Neural progenitor cell (in vitro differentiated cells): Measurements from ENCODE around the gene ABLIM2. TPM values are rescaled to one million over a fixed set of nuclear protein-coding genes. Genes with fewer than 3 reads are reported as not detected.

ENCODE experiments used
- DNase-seq: peaks from one replicate; pipeline ENCODE4 v3.0.0-alpha.2; 2016; ENCODE audit warnings: low spot score
- H2AFZ ChIP-seq: fragments of 200-600 bp; sonication (generic); replicated peaks from 2 replicates; pipeline ENCODE4 v1.6.1; 2016; ENCODE audit warnings: antibody characterized with exemption
- H3F3A ChIP-seq: fragments of 200-600 bp; sonication (generic); 2 replicates; pipeline ENCODE4 v1.6.1; 2016; ENCODE audit warnings: antibody characterized with exemption, low read depth
- H3K27ac ChIP-seq: fragments of 200-600 bp; sonication (generic); 2 replicates; pipeline ENCODE4 v1.5.1; 2016; ENCODE audit warnings: mild to moderate bottlenecking
- H3K27me3 ChIP-seq: fragments of 200-600 bp; sonication (generic); 2 replicates; pipeline ENCODE4 v1.6.1; 2016; ENCODE audit warnings: mild to moderate bottlenecking, moderate library complexity
- H3K36me3 ChIP-seq: fragments of 200-600 bp; sonication (generic); 2 replicates; pipeline ENCODE4 v1.5.1; 2016
- H3K4me1 ChIP-seq: fragments of 200-600 bp; sonication (generic); 2 replicates; pipeline ENCODE4 v1.6.1; 2016; ENCODE audit warnings: mixed run types
- H3K4me2 ChIP-seq: fragments of 200-600 bp; sonication (generic); 2 replicates; pipeline ENCODE4 v1.6.1; 2016
- H3K4me3 ChIP-seq: fragments of 200-600 bp; sonication (generic); 2 replicates; pipeline ENCODE4 v1.5.1; 2016
- H3K79me2 ChIP-seq: fragments of 200-600 bp; sonication (generic); 2 replicates; pipeline ENCODE4 v1.6.1; 2016; ENCODE audit warnings: low read depth
- H3K9ac ChIP-seq: fragments of 200-600 bp; sonication (generic); 2 replicates; pipeline ENCODE4 v1.6.1; 2016
- H3K9me3 ChIP-seq: fragments of 200-600 bp; sonication (generic); 2 replicates; pipeline ENCODE4 v1.5.1; 2016; ENCODE audit warnings: low read depth
- H4K20me1 ChIP-seq: fragments of 200-600 bp; sonication (generic); 2 replicates; pipeline ENCODE4 v1.6.1; 2016; ENCODE audit warnings: low read depth
- H3K27ac Mint-ChIP-seq: 3 replicates; pipeline ENCODE4 v1.8.0; 2021; ENCODE audit warnings: mixed read lengths
- H3K27me3 Mint-ChIP-seq: 2 replicates; pipeline ENCODE4 v1.8.0; 2022; ENCODE audit warnings: low read depth, mild to moderate bottlenecking, inconsistent platforms, moderate library complexity, mixed read lengths; ENCODE audit not compliant: insufficient read depth
- H3K36me3 Mint-ChIP-seq: 3 replicates; pipeline ENCODE4 v1.8.0; 2021; ENCODE audit warnings: mixed read lengths
- H3K4me1 Mint-ChIP-seq: 3 replicates; pipeline ENCODE4 v1.8.0; 2021; ENCODE audit warnings: mixed read lengths
- H3K4me3 Mint-ChIP-seq: 3 replicates; pipeline ENCODE4 v1.8.0; 2021; ENCODE audit warnings: mild to moderate bottlenecking, moderate library complexity, mixed read lengths
- H3K9me3 Mint-ChIP-seq: 3 replicates; pipeline ENCODE4 v1.8.0; 2020; ENCODE audit warnings: mixed read lengths
- CTCF ChIP-seq: fragments of 200-600 bp; sonication (generic); IDR thresholded peaks from 2 replicates; pipeline ENCODE4 v1.5.1; 2017; ENCODE audit warnings: antibody characterized with exemption, mild to moderate bottlenecking
- EZH2 ChIP-seq: fragments of 200-600 bp; sonication (generic); IDR thresholded peaks from 2 replicates; pipeline ENCODE4 v1.6.1; 2017; ENCODE audit warnings: antibody characterized with exemption, mild to moderate bottlenecking, moderate library complexity
- EZH2phosphoT487 ChIP-seq: fragments of 200-600 bp; sonication (generic); IDR thresholded peaks from 2 replicates; pipeline ENCODE4 v1.6.1; 2017; ENCODE audit warnings: antibody characterized with exemption
- total RNA-seq: library from RNA; depleted of rRNA; stranded (reverse); fragments of >200 nt; gene quantifications from 2 replicates; pipeline ENCODE4 v1.2.3, GENCODE V29; 2015; ENCODE audit warnings: low replicate concordance

The ABLIM2 gene
- total RNA-seq, 1 donor from 2014 or later = 0.24 TPM

GRCh38 chr4:7978489-7978888, 180.1 kb downstream of the ABLIM2 start:
- Mint-ChIP-seq H3K4me1 (peaks cover under 1% of the 10 kb centered on the region), H3K4me3 (no peak overlapping the region), H3K27me3 (peaks cover 8% of the 10 kb centered on the region), H3K9me3 (no peaks in the 10 kb centered on the region), H3K36me3 (no peaks in the 10 kb centered on the region), H3K27ac (no peak overlapping the region)
- H3K4me1 ChIP-seq = no peaks in the 10 kb centered on the region
- H3K4me3 ChIP-seq = no peak overlapping the region
- H2AFZ ChIP-seq = no peak overlapping the region
- no peak overlapping the region for H3K9ac ChIP-seq
- H3F3A ChIP-seq = no peaks in the 10 kb centered on the region
- no peaks in the 10 kb centered on the region for H3K27me3 ChIP-seq
- TF ChIP-seq CTCF (no peak), EZH2 (no peak), EZH2phosphoT487 (no peak)
- H4K20me1 ChIP-seq = no peaks in the 10 kb centered on the region
- H3K4me2 ChIP-seq = no peak overlapping the region
- H3K9me3 ChIP-seq = no peaks in the 10 kb centered on the region
- no peak overlapping the region for H3K27ac ChIP-seq
- no peaks in the 10 kb centered on the region for H3K79me2 ChIP-seq
- no peaks in the 10 kb centered on the region for H3K36me3 ChIP-seq
- DNase-seq = no peak

GRCh38 chr4:7976634-7977033, 182.0 kb downstream of the ABLIM2 start:
- Histone ChIP-seq H3F3A (no peaks in the 10 kb centered on the region), H3K79me2 (no peaks in the 10 kb centered on the region), H2AFZ (no peak overlapping the region), H3K27ac (no peak overlapping the region), H3K27me3 (no peaks in the 10 kb centered on the region), H3K9me3 (no peaks in the 10 kb centered on the region), H3K9ac (no peak overlapping the region), H3K4me3 (no peak overlapping the region), H3K4me2 (no peak overlapping the region), H3K4me1 (no peaks in the 10 kb centered on the region), H4K20me1 (no peaks in the 10 kb centered on the region), H3K36me3 (no peaks in the 10 kb centered on the region)
- H3K4me3 Mint-ChIP-seq = no peak overlapping the region
- H3K27me3 Mint-ChIP-seq = peaks cover 8% of the 10 kb centered on the region
- DNase-seq = no peak
- H3K4me1 Mint-ChIP-seq = peaks cover 8% of the 10 kb centered on the region
- no peaks in the 10 kb centered on the region for H3K36me3 Mint-ChIP-seq
- TF ChIP-seq EZH2phosphoT487 = no peak
- no peak for TF ChIP-seq CTCF
- TF ChIP-seq EZH2 = no peak
- H3K9me3 Mint-ChIP-seq = no peaks in the 10 kb centered on the region
- H3K27ac Mint-ChIP-seq = peak overlapping the region; percentile 7

GRCh38 chr4:7976025-7976424, 182.6 kb downstream of the ABLIM2 start:
- Histone ChIP-seq H4K20me1 (no peaks in the 10 kb centered on the region), H3K4me1 (no peaks in the 10 kb centered on the region), H3K9me3 (no peaks in the 10 kb centered on the region), H3K79me2 (no peaks in the 10 kb centered on the region), H3F3A (no peaks in the 10 kb centered on the region), H3K4me2 (no peak overlapping the region), H3K27me3 (no peaks in the 10 kb centered on the region), H2AFZ (no peak overlapping the region), H3K4me3 (no peak overlapping the region), H3K27ac (no peak overlapping the region), H3K9ac (no peak overlapping the region), H3K36me3 (no peaks in the 10 kb centered on the region)
- H3K36me3 Mint-ChIP-seq = no peaks in the 10 kb centered on the region
- peaks cover 8% of the 10 kb centered on the region for H3K27me3 Mint-ChIP-seq
- TF ChIP-seq EZH2phosphoT487 = no peak
- no peak for TF ChIP-seq EZH2
- no peak for TF ChIP-seq CTCF
- DNase-seq = no peak
- peaks cover 8% of the 10 kb centered on the region for H3K4me1 Mint-ChIP-seq
- no peak overlapping the region for H3K4me3 Mint-ChIP-seq
- no peak overlapping the region for H3K27ac Mint-ChIP-seq
- H3K9me3 Mint-ChIP-seq = no peaks in the 10 kb centered on the region

GRCh38 chr4:7974425-7974824, 184.2 kb downstream of the ABLIM2 start:
- Histone ChIP-seq H3K27ac (no peak overlapping the region), H3K9ac (no peak overlapping the region), H2AFZ (no peak overlapping the region), H4K20me1 (no peaks in the 10 kb centered on the region), H3K9me3 (no peaks in the 10 kb centered on the region), H3K4me3 (no peak overlapping the region), H3K79me2 (no peaks in the 10 kb centered on the region), H3K27me3 (no peaks in the 10 kb centered on the region), H3F3A (no peaks in the 10 kb centered on the region), H3K36me3 (no peaks in the 10 kb centered on the region), H3K4me1 (peaks cover 2% of the 10 kb centered on the region), H3K4me2 (no peak overlapping the region)
- TF ChIP-seq EZH2 (no peak), EZH2phosphoT487 (no peak), CTCF (no peak)
- no peaks in the 10 kb centered on the region for H3K9me3 Mint-ChIP-seq
- H3K27ac Mint-ChIP-seq = no peak overlapping the region
- H3K4me1 Mint-ChIP-seq = peaks cover 19% of the 10 kb centered on the region
- no peak overlapping the region for H3K4me3 Mint-ChIP-seq
- peaks cover 13% of the 10 kb centered on the region for H3K27me3 Mint-ChIP-seq
- H3K36me3 Mint-ChIP-seq = no peaks in the 10 kb centered on the region
- DNase-seq = no peak
